GM12891 (cell line): ENCODE data around the gene ESPNL.

Experiments used
- PAX5 ChIP-seq: IDR thresholded peaks from 2 replicates; pipeline ENCODE4 v1.6.1; 2011; ENCODE audit warnings: low read length, moderate library complexity, mild to moderate bottlenecking; ENCODE audit not compliant: insufficient read depth, severe bottlenecking
- POLR2A ChIP-seq: IDR thresholded peaks from 2 replicates; pipeline ENCODE4 v1.6.1; 2011; ENCODE audit warnings: low read depth, low read length, control low read depth
- POLR2AphosphoS5 ChIP-seq: IDR thresholded peaks from 2 replicates; pipeline ENCODE4 v1.6.1; 2011; ENCODE audit warnings: low read depth, low read length, control low read depth
- TAF1 ChIP-seq: IDR thresholded peaks from 2 replicates; pipeline ENCODE4 v1.6.1; 2011; ENCODE audit warnings: low read depth, low read length, control low read depth

DNA sequence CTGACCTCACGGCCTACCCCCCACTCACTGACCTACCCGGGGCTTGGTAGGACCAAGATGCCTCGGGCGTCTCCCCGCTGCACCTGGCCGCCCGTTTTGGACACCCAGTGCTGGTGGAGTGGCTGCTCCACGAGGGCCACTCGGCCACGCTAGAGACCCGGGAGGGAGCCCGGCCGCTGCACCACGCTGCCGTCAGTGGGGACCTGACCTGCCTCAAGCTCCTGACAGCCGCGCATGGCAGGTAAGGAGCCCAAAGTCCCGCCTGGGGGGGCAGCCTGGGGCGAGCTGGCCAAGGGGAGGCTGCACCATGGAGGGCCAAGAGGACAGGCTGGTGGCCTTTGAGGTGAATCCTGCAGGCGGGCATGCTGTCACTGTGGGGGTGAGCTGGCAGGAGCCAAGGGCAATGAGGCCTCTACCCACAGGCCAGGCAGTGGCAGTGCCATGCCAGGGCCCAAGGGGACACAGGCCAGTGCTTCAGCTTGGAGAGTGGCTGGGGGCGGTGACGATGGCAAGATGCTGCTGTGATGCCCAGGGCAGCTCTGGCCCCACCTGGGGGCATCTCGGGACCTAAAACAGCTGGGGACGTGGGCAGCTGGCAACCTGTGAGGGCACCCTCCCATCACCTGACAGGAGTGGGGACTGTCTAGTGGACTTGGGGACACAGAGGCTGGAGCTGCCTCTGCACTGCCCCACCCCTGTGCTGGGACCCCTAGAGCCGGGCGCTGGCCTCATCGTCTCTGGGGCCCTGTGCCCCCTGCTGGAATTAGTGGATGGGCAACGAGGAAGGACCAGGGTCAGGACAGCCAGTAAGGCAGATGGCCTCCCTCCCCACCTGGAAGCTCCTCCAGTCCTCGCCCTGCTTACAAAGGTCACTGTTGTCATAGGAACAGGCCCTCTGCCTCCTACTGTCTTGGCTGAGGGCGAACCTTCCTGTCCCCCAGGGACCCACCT, 2.0 kb downstream of the ESPNL start:
- TF ChIP-seq POLR2A, result no peak
- no peak for TF ChIP-seq TAF1
- TF ChIP-seq PAX5, result no peak
- no peak for TF ChIP-seq POLR2AphosphoS5
